H9 (cell line): Measurements from ENCODE around the gene HAGH. TPM values are rescaled to one million over a fixed set of nuclear protein-coding genes. Genes with fewer than 3 reads are reported as not detected.

ENCODE experiments used
- DNase-seq: peaks from one replicate; pipeline ENCODE4 v3.0.0-alpha.2; 2017
- H2AFZ ChIP-seq: one replicate; pipeline ENCODE4 v1.6.1; 2013; ENCODE audit warnings: mild to moderate bottlenecking, low read length, control low read depth, moderate library complexity
- H2AK5ac ChIP-seq: 2 replicates; pipeline ENCODE4 v1.6.1; 2013; ENCODE audit warnings: low read length, control low read depth, mixed read lengths; ENCODE audit not compliant: insufficient read length
- H2BK120ac ChIP-seq: one replicate; pipeline ENCODE4 v1.6.1; 2013; ENCODE audit warnings: low read depth, mild to moderate bottlenecking, low read length, control low read depth, inconsistent platforms; ENCODE audit not compliant: poor library complexity, severe bottlenecking
- H2BK12ac ChIP-seq: 2 replicates; pipeline ENCODE4 v1.6.1; 2013; ENCODE audit warnings: low read length, control low read depth, mixed read lengths, low read depth; ENCODE audit not compliant: insufficient read length
- H2BK15ac ChIP-seq: 2 replicates; pipeline ENCODE4 v1.6.1; 2013; ENCODE audit warnings: low read depth, low read length, control low read depth
- H2BK20ac ChIP-seq: one replicate; pipeline ENCODE4 v1.6.1; 2013; ENCODE audit warnings: low read depth, mild to moderate bottlenecking, low read length, control low read depth, inconsistent platforms; ENCODE audit not compliant: poor library complexity, severe bottlenecking
- H2BK5ac ChIP-seq: 2 replicates; pipeline ENCODE4 v1.6.1; 2013; ENCODE audit warnings: low read length, control low read depth, mixed read lengths; ENCODE audit not compliant: insufficient read length
- H3K14ac ChIP-seq: 2 replicates; pipeline ENCODE4 v1.6.1; 2013; ENCODE audit warnings: low read length, control low read depth; ENCODE audit not compliant: insufficient read depth
- H3K18ac ChIP-seq: 2 replicates; pipeline ENCODE4 v1.6.1; 2013; ENCODE audit warnings: low read depth, mild to moderate bottlenecking, mixed read lengths, low read length, control low read depth; ENCODE audit not compliant: insufficient read length
- H3K23ac ChIP-seq: 2 replicates; pipeline ENCODE4 v1.6.1; 2013; ENCODE audit warnings: low read length, control low read depth, mixed read lengths, low read depth; ENCODE audit not compliant: insufficient read length
- H3K23me2 ChIP-seq: 2 replicates; pipeline ENCODE4 v1.6.1; 2013; ENCODE audit warnings: low read depth, mild to moderate bottlenecking, mixed read lengths, low read length, control low read depth; ENCODE audit not compliant: insufficient read length, poor library complexity, severe bottlenecking
- H3K27ac ChIP-seq: 2 replicates; pipeline ENCODE4 v1.5.1; 2013; ENCODE audit warnings: low read length, control low read depth, mixed read lengths, low read depth; ENCODE audit not compliant: insufficient read length
- H3K27me3 ChIP-seq: 2 replicates; pipeline ENCODE4 v1.6.1; 2013; ENCODE audit warnings: low read length, control low read depth, inconsistent platforms; ENCODE audit not compliant: insufficient read depth
- H3K4ac ChIP-seq: 2 replicates; pipeline ENCODE4 v1.6.1; 2013; ENCODE audit warnings: low read depth, mild to moderate bottlenecking, control low read depth, inconsistent platforms, low read length, moderate library complexity
- H3K4me1 ChIP-seq: 2 replicates; pipeline ENCODE4 v1.6.1; 2013; ENCODE audit warnings: low read length, control low read depth, inconsistent platforms; ENCODE audit not compliant: insufficient read depth
- H3K4me2 ChIP-seq: 2 replicates; pipeline ENCODE4 v1.6.1; 2013; ENCODE audit warnings: low read length, control low read depth, mixed read lengths; ENCODE audit not compliant: insufficient read length, insufficient read depth
- H3K56ac ChIP-seq: 2 replicates; pipeline ENCODE4 v1.6.1; 2013; ENCODE audit warnings: low read depth, mild to moderate bottlenecking, mixed read lengths, low read length, control low read depth; ENCODE audit not compliant: insufficient read length
- H3K79me1 ChIP-seq: 2 replicates; pipeline ENCODE4 v1.6.1; 2013; ENCODE audit warnings: low read depth, mild to moderate bottlenecking, moderate library complexity, low read length, control low read depth, inconsistent platforms; ENCODE audit not compliant: insufficient read depth, poor library complexity, severe bottlenecking
- H3K79me2 ChIP-seq: 2 replicates; pipeline ENCODE4 v1.6.1; 2013; ENCODE audit warnings: low read length, control low read depth, inconsistent platforms; ENCODE audit not compliant: insufficient read depth
- H3K9ac ChIP-seq: 2 replicates; pipeline ENCODE4 v1.6.1; 2013; ENCODE audit warnings: low read length, control low read depth, mixed read lengths; ENCODE audit not compliant: insufficient read length; ENCODE audit errors: extremely low read depth
- H3K9me3 ChIP-seq: one replicate; pipeline ENCODE4 v1.6.1; 2013; ENCODE audit warnings: low read depth, low read length, inconsistent platforms; ENCODE audit not compliant: control insufficient read depth
- H3T11ph ChIP-seq: one replicate; pipeline ENCODE4 v1.6.1; 2013; ENCODE audit warnings: mild to moderate bottlenecking, low read length, control low read depth, inconsistent platforms
- H4K20me1 ChIP-seq: one replicate; pipeline ENCODE4 v1.6.1; 2013; ENCODE audit not compliant: control insufficient read depth, insufficient read length, insufficient read depth
- H4K5ac ChIP-seq: 2 replicates; pipeline ENCODE4 v1.6.1; 2013; ENCODE audit warnings: low read depth, mild to moderate bottlenecking, mixed read lengths, low read length, control low read depth; ENCODE audit not compliant: insufficient read length
- H4K8ac ChIP-seq: replicated peaks from 2 replicates; pipeline ENCODE4 v1.6.1; 2013; ENCODE audit warnings: low read length, control low read depth, mixed read lengths, low read depth; ENCODE audit not compliant: insufficient read length
- H4K91ac ChIP-seq: 2 replicates; pipeline ENCODE4 v1.6.1; 2013; ENCODE audit warnings: low read depth, mild to moderate bottlenecking, moderate library complexity, mixed read lengths, low read length, control low read depth; ENCODE audit not compliant: insufficient read length
- H3K27ac Mint-ChIP-seq, 3 experiments: 2 replicates in 2 of 3; 3 replicates in 1 of 3; pipeline ENCODE4 v1.8.0; 2020 to 2021; ENCODE audit warnings: mixed read lengths in 3 of 3, mild to moderate bottlenecking in 1 of 3, moderate library complexity in 1 of 3
- H3K27me3 Mint-ChIP-seq: 2 replicates; pipeline ENCODE4 v1.8.0; 2021; ENCODE audit warnings: low read depth, mild to moderate bottlenecking, moderate library complexity, mixed read lengths
- H3K36me3 Mint-ChIP-seq, 3 experiments: 2 replicates in 2 of 3; 3 replicates in 1 of 3; pipeline ENCODE4 v1.8.0; 2020 to 2021; ENCODE audit warnings: low read depth in 3 of 3, mixed read lengths in 3 of 3; ENCODE audit not compliant: insufficient read depth in 1 of 3
- H3K4me1 Mint-ChIP-seq, 2 experiments: 2 replicates each; pipeline ENCODE4 v1.8.0; 2020; ENCODE audit warnings: mixed read lengths in 2 of 2
- H3K4me3 Mint-ChIP-seq, 2 experiments: 2 replicates in 1 of 2; 3 replicates in 1 of 2; pipeline ENCODE4 v1.8.0; 2020 to 2021; ENCODE audit warnings: mild to moderate bottlenecking in 2 of 2, mixed read lengths in 2 of 2, moderate library complexity in 1 of 2
- H3K9me3 Mint-ChIP-seq, 2 experiments: 2 replicates in 1 of 2; 3 replicates in 1 of 2; pipeline ENCODE4 v1.8.0; 2020; ENCODE audit warnings: mild to moderate bottlenecking in 2 of 2, mixed read lengths in 2 of 2, moderate library complexity in 1 of 2
- CTCF ChIP-seq: fragments of 200-600 bp; sonication (generic); conservative IDR thresholded peaks from 3 replicates; pipeline ENCODE4 v1.8.0; 2021; ENCODE audit warnings: antibody characterized with exemption, mild to moderate bottlenecking
- WGBS: extraction: QIAGEN DNeasy Blood & Tissue Kit; methylation state at CpG from one replicate; pipeline ENCODE4 v1.1.7; 2013; ENCODE audit warnings: missing lambda C conversion rate, low lambda C conversion rate, mixed read lengths; ENCODE audit not compliant: insufficient read length; ENCODE audit errors: extremely low coverage; 5-methylcytosine and 5-hydroxymethylcytosine counted together
- total RNA-seq: library from RNA; stranded (reverse); gene quantifications from 2 replicates; pipeline ENCODE4 v1.2.1, GENCODE V29; 2021

The HAGH gene
- total RNA-seq, 1 experiment from 2014 or later: 30.0 TPM

GRCh38 chr16:1815461-1815860 lies 11.2 kb downstream of the HAGH start:
- no peak overlapping the region for H2BK12ac ChIP-seq
- no peaks in the 10 kb centered on the region for H3K27me3 ChIP-seq
- H3K4me2 ChIP-seq: no peak overlapping the region
- H3K23me2 ChIP-seq: no peaks in the 10 kb centered on the region
- H3K14ac ChIP-seq: no peak overlapping the region
- Mint-ChIP-seq H3K4me1 (peaks cover 0 to 3% of the 10 kb centered on the region in 2 experiments; a peak in 2 of 4 replicates), H3K27me3 (no peaks in the 10 kb centered on the region; the same call in 1 of the 2 replicates), H3K27ac (no peak overlapping the region), H3K36me3 (peaks cover 4 to 17% (median 15%) of the 10 kb centered on the region in 3 experiments; a peak in 6 of 7 replicates), H3K4me3 (no peak overlapping the region), H3K9me3 (no peaks in the 10 kb centered on the region)
- H4K5ac ChIP-seq: no peak overlapping the region
- DNase-seq: no peak
- H3K23ac ChIP-seq: no peak overlapping the region
- H3K4me1 ChIP-seq: no peaks in the 10 kb centered on the region
- H2BK5ac ChIP-seq: no peak overlapping the region
- no peak for TF ChIP-seq CTCF
- no peak overlapping the region for H2BK20ac ChIP-seq
- H3K9ac ChIP-seq: no peak overlapping the region
- no peak overlapping the region for H3T11ph ChIP-seq
- no peaks in the 10 kb centered on the region for H4K20me1 ChIP-seq
- no peak overlapping the region for H2BK120ac ChIP-seq
- no peak overlapping the region for H3K56ac ChIP-seq
- no peak overlapping the region for H4K8ac ChIP-seq
- no peaks in the 10 kb centered on the region for H3K9me3 ChIP-seq
- H3K79me2 ChIP-seq: no peaks in the 10 kb centered on the region
- WGBS: no CpG with 5 or more reads among the region's 11 CpGs
- no peak overlapping the region for H2AFZ ChIP-seq
- no peak overlapping the region for H2BK15ac ChIP-seq
- no peak overlapping the region for H4K91ac ChIP-seq
- no peak overlapping the region for H3K18ac ChIP-seq
- no peak overlapping the region for H3K4ac ChIP-seq
- no peaks in the 10 kb centered on the region for H3K79me1 ChIP-seq
- no peak overlapping the region for H3K27ac ChIP-seq
- no peak overlapping the region for H2AK5ac ChIP-seq
